ENCODE results near the gene KCNK15. TPM values are rescaled to one million over a fixed set of nuclear protein-coding genes. Genes with fewer than 3 reads are reported as not detected.
"Not testable (repeated sequence)": the region's sequence is repeated elsewhere in the genome, so short reads cannot be mapped to it uniquely, and the experiment has no call there.

KCNK15 gene
- total and polyA plus RNA-seq, 4 donors, result 0.48 to 2.6 (median 1.1) TPM

- Histone ChIP-seq H3K4me3 (no peak overlapping the region), H3K4me1 (ENCODE audit: control insufficient read depth in 5 of 5, insufficient read depth in 5 of 5, low read length in 5 of 5) (peaks cover 0 to 19% (median 0%) of the 10 kb centered on the region in 5 donors), H3K27me3 (ENCODE audit: control insufficient read depth in 3 of 3, insufficient read depth in 3 of 3, low read length in 2 of 3) (no peaks in the 10 kb centered on the region), H3K36me3 (ENCODE audit: control insufficient read depth in 4 of 4, insufficient read depth in 4 of 4, low read length in 4 of 4) (no peaks in the 10 kb centered on the region), H3K9ac (ENCODE audit: insufficient read depth in 1 of 2, low read length in 2 of 2) (no peak overlapping the region), H3K9me3 (ENCODE audit: control insufficient read depth in 4 of 4, insufficient read depth in 3 of 4, low read length in 3 of 4) (no peaks in the 10 kb centered on the region), H3K27ac (ENCODE audit: low read depth in 1 of 2, low read length in 1 of 2) (peak overlapping the region; percentile 69 to 70)
- ATAC-seq (ENCODE audit: insufficient read depth, low FRiP score), result no peak
- WGBS, 2 donors, result 62 to 72% methylated on average over 10 of the region's 10 CpGs
- no peak for TF ChIP-seq CTCF (IDR thresholded peaks at IDR 0.05; ENCODE audit: control extremely low read depth, extremely low read depth)
- peak; percentile 50 to 71 (median 56) for DNase-seq
Observed at GRCh38 chr20:44762466-44763140, 16.9 kb downstream of the KCNK15 start.

DNA sequence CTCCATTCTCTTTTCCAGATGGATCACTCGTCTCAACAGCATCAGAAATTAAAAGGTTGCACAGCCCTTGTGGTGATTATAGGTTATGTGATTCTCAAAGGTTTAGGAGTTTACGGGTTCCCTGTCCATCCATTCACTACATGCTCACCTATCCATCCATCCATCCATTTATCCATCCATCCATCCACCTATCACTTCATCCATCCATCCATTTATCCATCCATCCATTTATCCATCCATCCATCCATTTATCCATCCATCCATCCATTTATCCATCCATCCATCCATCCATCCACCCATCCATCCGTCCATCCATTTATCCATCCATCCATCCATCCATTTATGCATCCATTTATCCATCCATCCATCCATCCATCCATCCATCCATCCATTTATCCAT, 18.1 kb downstream of the KCNK15 start:
- not testable (repeated sequence) for H3K27me3 ChIP-seq (ENCODE audit: control insufficient read depth in 3 of 3, insufficient read depth in 3 of 3, low read length in 2 of 3); H3K4me3 ChIP-seq; ATAC-seq (ENCODE audit: insufficient read depth, low FRiP score); H3K9ac ChIP-seq (ENCODE audit: insufficient read depth in 1 of 2, low read length in 2 of 2); H3K9me3 ChIP-seq (ENCODE audit: control insufficient read depth in 4 of 4, insufficient read depth in 3 of 4, low read length in 3 of 4); DNase-seq; H3K36me3 ChIP-seq (ENCODE audit: control insufficient read depth in 4 of 4, insufficient read depth in 4 of 4, low read length in 4 of 4); H3K27ac ChIP-seq (ENCODE audit: low read depth in 1 of 2, low read length in 1 of 2)
- WGBS, 2 donors, result 94% methylated on average over 3 of the region's 3 CpGs
- H3K4me1 ChIP-seq (ENCODE audit: control insufficient read depth in 5 of 5, insufficient read depth in 5 of 5, low read length in 5 of 5), result peaks cover 0 to 19% (median 0%) of the 10 kb centered on the region in 5 donors

DNA sequence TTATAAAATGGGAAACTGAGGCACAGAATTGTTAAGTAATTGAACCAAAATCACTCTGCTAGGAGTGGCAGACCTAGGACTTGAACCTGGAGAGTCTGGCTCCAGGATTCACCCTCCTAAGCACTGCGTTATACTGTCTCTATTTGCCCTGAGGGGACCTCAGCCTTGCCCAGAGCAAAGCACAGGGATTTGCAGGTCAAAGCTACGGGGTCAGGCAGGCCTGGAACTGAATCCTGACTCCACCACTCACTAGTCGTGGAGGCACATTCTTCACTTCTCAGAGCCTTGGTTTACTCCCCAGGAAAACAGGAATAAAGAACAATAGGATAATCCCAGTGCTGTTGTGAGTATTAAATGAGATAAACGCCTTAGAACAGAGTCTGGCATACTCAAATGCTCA, 19.4 kb downstream of the KCNK15 start:
- Histone ChIP-seq H3K9ac (ENCODE audit: insufficient read depth in 1 of 2, low read length in 2 of 2) (no peak overlapping the region), H3K4me1 (ENCODE audit: control insufficient read depth in 5 of 5, insufficient read depth in 5 of 5, low read length in 5 of 5) (peaks cover 0 to 19% (median 0%) of the 10 kb centered on the region in 5 donors), H3K4me3 (no peak overlapping the region), H3K27ac (ENCODE audit: low read depth in 1 of 2, low read length in 1 of 2) (no peak overlapping the region), H3K9me3 (ENCODE audit: control insufficient read depth in 4 of 4, insufficient read depth in 3 of 4, low read length in 3 of 4) (no peaks in the 10 kb centered on the region), H3K36me3 (ENCODE audit: control insufficient read depth in 4 of 4, insufficient read depth in 4 of 4, low read length in 4 of 4) (no peaks in the 10 kb centered on the region), H3K27me3 (ENCODE audit: control insufficient read depth in 3 of 3, insufficient read depth in 3 of 3, low read length in 2 of 3) (no peaks in the 10 kb centered on the region)
- ATAC-seq (ENCODE audit: insufficient read depth, low FRiP score) (no peak), DNase-seq (no peak)
- no peak for TF ChIP-seq CTCF (IDR thresholded peaks at IDR 0.05; ENCODE audit: control extremely low read depth, extremely low read depth)
- 65% methylated on average over 4 of the region's 4 CpGs for WGBS, 2 donors

- WGBS, 2 donors, result 62 to 78% methylated on average over 7 of the region's 7 CpGs
- Histone ChIP-seq H3K27ac (ENCODE audit: low read depth in 1 of 2, low read length in 1 of 2) (no peak overlapping the region), H3K4me3 (no peak overlapping the region), H3K4me1 (ENCODE audit: control insufficient read depth in 5 of 5, insufficient read depth in 5 of 5, low read length in 5 of 5) (peaks cover 0 to 19% (median 0%) of the 10 kb centered on the region in 5 donors), H3K9me3 (ENCODE audit: control insufficient read depth in 4 of 4, insufficient read depth in 3 of 4, low read length in 3 of 4) (no peaks in the 10 kb centered on the region), H3K9ac (ENCODE audit: insufficient read depth in 1 of 2, low read length in 2 of 2) (no peak overlapping the region), H3K27me3 (ENCODE audit: control insufficient read depth in 3 of 3, insufficient read depth in 3 of 3, low read length in 2 of 3) (no peaks in the 10 kb centered on the region), H3K36me3 (ENCODE audit: control insufficient read depth in 4 of 4, insufficient read depth in 4 of 4, low read length in 4 of 4) (no peaks in the 10 kb centered on the region)
- DNase-seq, result no peak
- TF ChIP-seq CTCF (IDR thresholded peaks at IDR 0.05; ENCODE audit: control extremely low read depth, extremely low read depth), result no peak
- no peak for ATAC-seq (ENCODE audit: insufficient read depth, low FRiP score)
Observed at GRCh38 chr20:44765701-44766347, 20.2 kb downstream of the KCNK15 start.
